Inferior parietal cortex (tissue), 1 donor: ENCODE results near the gene ZNF577.

Experiments
- DNase-seq: peaks from one replicate; pipeline ENCODE4 v3.0.0-alpha.2; 2016; ENCODE audit errors: extremely low spot score

Gene ZNF577

GRCh38 chr19:51861870-51862622, 25.7 kb downstream of the ZNF577 start:
- DNase-seq, result no peak

- DNase-seq, result no peak
These were observed 50.6 kb downstream of the ZNF577 start for GRCh38 chr19:51837145-51837544.

GRCh38 chr19:51830274-51830673, 57.5 kb downstream of the ZNF577 start:
- DNase-seq, result peak; percentile 19

- no peak for DNase-seq
These were observed 63.3 kb downstream of the ZNF577 start for GRCh38 chr19:51824281-51825005.

GRCh38 chr19:51822946-51823345, 64.8 kb downstream of the ZNF577 start:
- DNase-seq, result no peak

- no peak for DNase-seq
These were observed 65.4 kb downstream of the ZNF577 start for GRCh38 chr19:51822325-51822724.

GRCh38 chr19:51821921-51822320, 65.8 kb downstream of the ZNF577 start:
- no peak for DNase-seq

GRCh38 chr19:51821456-51821855, 66.3 kb downstream of the ZNF577 start:
- DNase-seq, result no peak
